SU-DHL-6 (cell line): ENCODE results near the gene SH3BGRL3.

ENCODE experiments used
- H2AFZ ChIP-seq: fragments of 200-600 bp; sonication (generic); 2 replicates; pipeline ENCODE4 v1.6.1; 2014; ENCODE audit warnings: low read depth, mild to moderate bottlenecking, moderate library complexity, mixed read lengths, antibody characterized with exemption, low read length; ENCODE audit not compliant: severe bottlenecking
- H3F3A ChIP-seq: fragments of 200-600 bp; shearing (Covaris generic); 2 replicates; pipeline ENCODE4 v1.6.0; 2016; ENCODE audit warnings: antibody characterized with exemption, mild to moderate bottlenecking; ENCODE audit not compliant: insufficient read depth
- H3K27ac ChIP-seq: fragments of 200-600 bp; sonication (generic); 2 replicates; pipeline ENCODE4 v1.5.1; 2016; ENCODE audit warnings: low read depth, mild to moderate bottlenecking, low read length, moderate library complexity, mixed read lengths
- H3K27me3 ChIP-seq: fragments of 200-600 bp; sonication (generic), shearing (Covaris generic); 2 replicates; pipeline ENCODE4 v1.6.0; 2014; ENCODE audit warnings: mild to moderate bottlenecking, low read length
- H3K36me3 ChIP-seq: fragments of 200-600 bp; sonication (generic); 2 replicates; pipeline ENCODE4 v1.6.1; 2014; ENCODE audit warnings: mild to moderate bottlenecking, low read length, mixed read lengths
- H3K4me2 ChIP-seq: fragments of 300-600, 200-600 bp; shearing (Covaris generic), sonication (generic); 2 replicates; pipeline ENCODE4 v1.6.0; 2014; ENCODE audit warnings: low read length, low read depth, mild to moderate bottlenecking; ENCODE audit not compliant: poor library complexity, severe bottlenecking
- H3K4me3 ChIP-seq: fragments of 200-600 bp; sonication (generic); 2 replicates; pipeline ENCODE4 v1.5.1; 2014; ENCODE audit warnings: antibody characterized with exemption, low read length, mild to moderate bottlenecking, mixed read lengths; ENCODE audit not compliant: insufficient read depth, poor library complexity, severe bottlenecking
- H3K79me2 ChIP-seq: fragments of 200-600 bp; sonication (generic); 2 replicates; pipeline ENCODE4 v1.6.1; 2014; ENCODE audit warnings: mild to moderate bottlenecking, low read length, moderate library complexity; ENCODE audit not compliant: insufficient read depth
- H3K9ac ChIP-seq: fragments of 200-600 bp; sonication (generic); 2 replicates; pipeline ENCODE4 v1.7.0; 2014; ENCODE audit warnings: mild to moderate bottlenecking, low read length
- H3K9me2 ChIP-seq: fragments of 200-600 bp; sonication (generic); replicated peaks from 2 replicates; pipeline ENCODE4 v1.6.1; 2014; ENCODE audit warnings: low read length; ENCODE audit not compliant: insufficient read depth
- H3K9me3 ChIP-seq: fragments of 200-600 bp; sonication (generic); 2 replicates; pipeline ENCODE4 v1.6.1; 2014; ENCODE audit warnings: low read length, mixed read lengths; ENCODE audit not compliant: insufficient read depth
- H4K20me1 ChIP-seq: fragments of 200-600 bp; sonication (generic); 2 replicates; pipeline ENCODE4 v1.6.1; 2014; ENCODE audit warnings: low read depth, mild to moderate bottlenecking, antibody characterized with exemption, low read length, moderate library complexity, mixed read lengths
- CTCF ChIP-seq: fragments of 200-600 bp; sonication (generic); IDR thresholded peaks from one replicate; pipeline ENCODE4 v1.5.1; 2017; ENCODE audit warnings: antibody characterized with exemption, mild to moderate bottlenecking, low read length, moderate library complexity; ENCODE audit not compliant: insufficient read depth, poor library complexity, severe bottlenecking
- EZH2phosphoT487 ChIP-seq: fragments of 200-600 bp; sonication (generic), shearing (Covaris generic); conservative IDR thresholded peaks from 2 replicates; pipeline ENCODE4 v1.6.1; 2018; ENCODE audit warnings: mild to moderate bottlenecking, antibody characterized with exemption, low read length, moderate library complexity, mixed read lengths

SH3BGRL3 gene

GRCh38 chr1:26265405-26265804, 14.5 kb upstream of the SH3BGRL3 start:
- H3F3A ChIP-seq: peaks cover 3% of the 10 kb centered on the region; the same call in 1 of the 2 replicates
- H3K36me3 ChIP-seq: peaks cover 46% of the 10 kb centered on the region

GRCh38 chr1:26268290-26269197, 11.3 kb upstream of the SH3BGRL3 start:
- Histone ChIP-seq H3K27ac (no peak overlapping the region), H3K36me3 (peaks cover 48% of the 10 kb centered on the region)

More at GRCh38 chr1:26265405-26265804, 14.5 kb upstream of the SH3BGRL3 start:
- no peaks in the 10 kb centered on the region for H4K20me1 ChIP-seq
- H3K27ac ChIP-seq: no peak overlapping the region
- H3K9me3 ChIP-seq: no peaks in the 10 kb centered on the region
- H3K4me3 ChIP-seq: no peak overlapping the region
- H2AFZ ChIP-seq: no peak overlapping the region
- TF ChIP-seq CTCF (no peak), EZH2phosphoT487 (no peak)
- H3K27me3 ChIP-seq: no peaks in the 10 kb centered on the region
- no peak overlapping the region for H3K9ac ChIP-seq
- no peaks in the 10 kb centered on the region for H3K9me2 ChIP-seq
- H3K79me2 ChIP-seq: no peaks in the 10 kb centered on the region
- H3K4me2 ChIP-seq: no peak overlapping the region

GRCh38 chr1:26269198-26269550, 10.7 kb upstream of the SH3BGRL3 start:
- H3K9me2 ChIP-seq: no peaks in the 10 kb centered on the region

More at GRCh38 chr1:26268290-26269197, 11.3 kb upstream of the SH3BGRL3 start:
- H2AFZ ChIP-seq: no peak overlapping the region
- H3K9me2 ChIP-seq: no peaks in the 10 kb centered on the region
- H3K9me3 ChIP-seq: no peaks in the 10 kb centered on the region
- TF ChIP-seq CTCF (no peak), EZH2phosphoT487 (no peak)
- H3K9ac ChIP-seq: no peak overlapping the region
- no peaks in the 10 kb centered on the region for H3F3A ChIP-seq
- no peak overlapping the region for H3K4me3 ChIP-seq
- no peak overlapping the region for H3K4me2 ChIP-seq
- no peaks in the 10 kb centered on the region for H4K20me1 ChIP-seq
- no peaks in the 10 kb centered on the region for H3K79me2 ChIP-seq
- H3K27me3 ChIP-seq: no peaks in the 10 kb centered on the region

More at GRCh38 chr1:26269198-26269550, 10.7 kb upstream of the SH3BGRL3 start:
- TF ChIP-seq CTCF (no peak), EZH2phosphoT487 (no peak)
- Histone ChIP-seq H3K79me2 (no peaks in the 10 kb centered on the region), H3K9me3 (no peaks in the 10 kb centered on the region), H3K4me3 (no peak overlapping the region), H3K4me2 (no peak overlapping the region), H3K36me3 (peaks cover 45% of the 10 kb centered on the region), H3K9ac (no peak overlapping the region), H2AFZ (no peak overlapping the region), H3F3A (no peaks in the 10 kb centered on the region), H3K27ac (no peak overlapping the region), H4K20me1 (no peaks in the 10 kb centered on the region), H3K27me3 (no peaks in the 10 kb centered on the region)
